ENCODE data around the gene PYHIN1.

- TF ChIP-seq TAF1 (IDR thresholded peaks at IDR 0.05; ENCODE audit: low read depth, low read length), result no peak
- no peak for TF ChIP-seq POLR2AphosphoS5 (IDR thresholded peaks at IDR 0.05; ENCODE audit: low read depth, low read length)
- no peak for TF ChIP-seq POLR2A (IDR thresholded peaks at IDR 0.05; ENCODE audit: low read depth, low read length)
Measured at GRCh38 chr1:159000625-159001024, 69.3 kb downstream of the PYHIN1 start.

Data from GM12891 (cell line).